Daoy (cell line): ENCODE data around the gene HTR2C. TPM values are rescaled to one million over a fixed set of nuclear protein-coding genes. Genes with fewer than 3 reads are reported as not detected.
"Not testable (repeated sequence)": the region's sequence is repeated elsewhere in the genome, so short reads cannot be mapped to it uniquely, and the experiment has no call there.

Source experiments
- DNase-seq: peaks from one replicate; pipeline ENCODE4 v3.0.0-alpha.2; 2015; ENCODE audit warnings: low read depth
- total RNA-seq: library from RNA; depleted of rRNA; stranded (reverse); fragments of >200 nt; shearing (Covaris generic); gene quantifications from 2 replicates; pipeline ENCODE4 v1.2.3, GENCODE V29; 2014

Gene HTR2C
- total RNA-seq, 1 experiment from 2014 or later, result 0.86 TPM

- no peak for DNase-seq
Measured at GRCh38 chrX:114712466-114712865, 128.6 kb downstream of the HTR2C start.

GRCh38 chrX:114715096-114715495 lies 131.2 kb downstream of the HTR2C start:
- DNase-seq, result no peak

GRCh38 chrX:114717921-114718320 lies 134.0 kb downstream of the HTR2C start:
- peak; percentile 1 for DNase-seq

GRCh38 chrX:114766541-114766940 lies 182.7 kb downstream of the HTR2C start:
- DNase-seq, result no peak

- no peak for DNase-seq
Measured at GRCh38 chrX:114774691-114775090, 190.8 kb downstream of the HTR2C start.

GRCh38 chrX:114782925-114783324 lies 199.0 kb downstream of the HTR2C start:
- DNase-seq, result no peak

- no peak for DNase-seq
Measured at GRCh38 chrX:114787061-114787460, 203.2 kb downstream of the HTR2C start.

GRCh38 chrX:114797494-114797893 lies 213.6 kb downstream of the HTR2C start:
- DNase-seq, result no peak

- DNase-seq, result no peak
Measured at GRCh38 chrX:114798907-114799306, 215.0 kb downstream of the HTR2C start.

- peak; percentile 66 for DNase-seq
Measured at GRCh38 chrX:114800719-114801118, 216.8 kb downstream of the HTR2C start.

GRCh38 chrX:114819509-114819908 lies 235.6 kb downstream of the HTR2C start:
- DNase-seq, result no peak

GRCh38 chrX:114841051-114841450 lies 257.2 kb downstream of the HTR2C start:
- no peak for DNase-seq

- DNase-seq, result no peak
Measured at GRCh38 chrX:114842181-114842580, 258.3 kb downstream of the HTR2C start.

GRCh38 chrX:114889481-114889880 lies 305.6 kb downstream of the HTR2C start:
- no peak for DNase-seq

GRCh38 chrX:114903618-114904017 lies 319.7 kb downstream of the HTR2C start:
- no peak for DNase-seq

GRCh38 chrX:114905251-114905650 lies 321.4 kb downstream of the HTR2C start:
- DNase-seq, result peak; percentile 1

- no peak for DNase-seq
Measured at GRCh38 chrX:114906984-114907510, 323.2 kb downstream of the HTR2C start.

- no peak for DNase-seq
Measured at GRCh38 chrX:114924423-114924822, 340.5 kb downstream of the HTR2C start.

GRCh38 chrX:114924856-114925255 lies 341.0 kb downstream of the HTR2C start:
- DNase-seq, result peak; percentile 21

GRCh38 chrX:114930227-114930626 lies 346.3 kb downstream of the HTR2C start:
- DNase-seq, result peak; percentile 3

- DNase-seq, result no peak
Measured at GRCh38 chrX:114932550-114932949, 348.7 kb downstream of the HTR2C start.

GRCh38 chrX:114933291-114933690 lies 349.4 kb downstream of the HTR2C start:
- DNase-seq, result not testable (repeated sequence)

GRCh38 chrX:114937090-114937489 lies 353.2 kb downstream of the HTR2C start:
- DNase-seq, result not testable (repeated sequence)

- no peak for DNase-seq
Measured at GRCh38 chrX:114952696-114953095, 368.8 kb downstream of the HTR2C start.
